Activated CD4-positive, CD25-positive, alpha-beta regulatory T cell treated with anti-CD3 and anti-CD28 coated beads, Interleukin-2, amount 50 U/mL, for 24 hours (primary cell): ENCODE measurements around the gene PRDM13.
"Not testable (repeated sequence)": the region's sequence is repeated elsewhere in the genome, so short reads cannot be mapped to it uniquely, and the experiment has no call there.

Experiments
- ATAC-seq, 2 donors: fragments of 150-1000 bp; cut with Tn5 transposase; one replicate each; pipeline ENCODE4 v1.10.0; 2021; ENCODE audit warnings: mild to moderate bottlenecking in 1 of 2, moderate library complexity in 1 of 2

PRDM13 gene

GRCh38 chr6:99638358-99638757 lies 31.7 kb downstream of the PRDM13 start:
- ATAC-seq = not testable (repeated sequence)

DNA sequence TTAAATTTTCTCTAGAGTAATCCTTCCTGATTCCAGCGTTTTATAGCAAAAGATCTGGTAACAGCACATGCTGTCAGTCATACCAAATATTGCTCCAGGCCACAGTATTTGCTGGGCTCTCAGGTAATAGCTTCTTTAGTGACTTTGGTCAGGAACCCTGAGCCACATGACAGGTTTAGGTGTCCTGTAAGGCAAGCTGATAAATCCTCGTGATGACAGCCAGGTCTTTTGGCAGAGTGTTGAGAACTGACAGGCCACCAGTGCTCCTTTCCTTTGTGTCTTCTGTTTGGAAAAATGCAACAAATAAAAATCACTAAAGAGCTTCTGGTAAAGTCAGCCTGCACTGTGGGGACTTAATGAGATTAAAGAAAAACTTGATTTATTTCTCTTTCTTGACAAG lies 34.6 kb downstream of the PRDM13 start:
- ATAC-seq = no peak

- no peak for ATAC-seq
Measured at GRCh38 chr6:99645986-99646385, 39.4 kb downstream of the PRDM13 start.

GRCh38 chr6:99650091-99650571 lies 43.5 kb downstream of the PRDM13 start:
- not testable (repeated sequence) for ATAC-seq

GRCh38 chr6:99660206-99660605 lies 53.6 kb downstream of the PRDM13 start:
- no peak for ATAC-seq

- ATAC-seq = no peak
Measured at GRCh38 chr6:99661870-99662269, 55.2 kb downstream of the PRDM13 start.

GRCh38 chr6:99662616-99663015 lies 56.0 kb downstream of the PRDM13 start:
- ATAC-seq = no peak
